ENCODE data around the gene SRPK3. TPM values are rescaled to one million over a fixed set of nuclear protein-coding genes. Genes with fewer than 3 reads are reported as not detected.
"Not testable (repeated sequence)": the region's sequence is repeated elsewhere in the genome, so short reads cannot be mapped to it uniquely, and the experiment has no call there.

SRPK3 gene
- total and polyA plus RNA-seq, 4 donors, result 1.2 to 10.6 (median 4.4) TPM

- Histone ChIP-seq H3K27ac (ENCODE audit: low read depth, low read length) (no peak overlapping the region), H3K9me3 (ENCODE audit: control insufficient read depth, insufficient read depth, low read length) (peaks cover 2% of the 10 kb centered on the region), H3K27me3 (ENCODE audit: control insufficient read depth, insufficient read depth, low read length) (no peaks in the 10 kb centered on the region), H3K4me1 (ENCODE audit: control insufficient read depth, insufficient read depth, low read length) (peaks cover 13% of the 10 kb centered on the region), H3K36me3 (ENCODE audit: control insufficient read depth, insufficient read depth, low read length) (peaks cover 19% of the 10 kb centered on the region), H3K4me3 (ENCODE audit: low read depth, low read length) (no peak overlapping the region)
- WGBS (ENCODE audit: insufficient coverage), result 27% methylated on average over 35 of the region's 38 CpGs
- DNase-seq (ENCODE audit: low read depth in 4 of 6, low spot score in 6 of 6), result peak in 2 of 6 donors; percentile 44 to 69
Observed at GRCh38 chrX:153744210-153745066, 36.4 kb upstream of the SRPK3 start.

GRCh38 chrX:153745067-153745433, 35.8 kb upstream of the SRPK3 start:
- not testable (repeated sequence) for H3K9me3 ChIP-seq (ENCODE audit: control insufficient read depth, insufficient read depth, low read length); H3K4me3 ChIP-seq (ENCODE audit: low read depth, low read length); H3K27me3 ChIP-seq (ENCODE audit: control insufficient read depth, insufficient read depth, low read length); DNase-seq (ENCODE audit: low read depth in 4 of 6, low spot score in 6 of 6); H3K27ac ChIP-seq (ENCODE audit: low read depth, low read length)
- Histone ChIP-seq H3K4me1 (ENCODE audit: control insufficient read depth, insufficient read depth, low read length) (peaks cover 13% of the 10 kb centered on the region), H3K36me3 (ENCODE audit: control insufficient read depth, insufficient read depth, low read length) (peaks cover 14% of the 10 kb centered on the region)
- WGBS (ENCODE audit: insufficient coverage), result 60% methylated on average over 12 of the region's 12 CpGs

GRCh38 chrX:153746359-153746758, 34.5 kb upstream of the SRPK3 start:
- peaks cover 2% of the 10 kb centered on the region for H3K9me3 ChIP-seq (ENCODE audit: control insufficient read depth, insufficient read depth, low read length)
- 78% methylated on average over 3 of the region's 3 CpGs for WGBS (ENCODE audit: insufficient coverage)

GRCh38 chrX:153746991-153747390, 33.9 kb upstream of the SRPK3 start:
- H3K27ac ChIP-seq (ENCODE audit: low read depth, low read length); H3K9me3 ChIP-seq (ENCODE audit: control insufficient read depth, insufficient read depth, low read length); H3K36me3 ChIP-seq (ENCODE audit: control insufficient read depth, insufficient read depth, low read length); H3K27me3 ChIP-seq (ENCODE audit: control insufficient read depth, insufficient read depth, low read length); H3K4me3 ChIP-seq (ENCODE audit: low read depth, low read length): not testable (repeated sequence)
- peak in 1 of 6 donors; percentile 28 for DNase-seq (ENCODE audit: low read depth in 4 of 6, low spot score in 6 of 6)
- peaks cover 13% of the 10 kb centered on the region for H3K4me1 ChIP-seq (ENCODE audit: control insufficient read depth, insufficient read depth, low read length)
- WGBS (ENCODE audit: insufficient coverage), result 76% methylated on average over 5 of the region's 6 CpGs

More at GRCh38 chrX:153746359-153746758, 34.5 kb upstream of the SRPK3 start:
- Histone ChIP-seq H3K4me3 (ENCODE audit: low read depth, low read length) (no peak overlapping the region), H3K4me1 (ENCODE audit: control insufficient read depth, insufficient read depth, low read length) (peaks cover 13% of the 10 kb centered on the region), H3K27me3 (ENCODE audit: control insufficient read depth, insufficient read depth, low read length) (no peaks in the 10 kb centered on the region), H3K36me3 (ENCODE audit: control insufficient read depth, insufficient read depth, low read length) (peaks cover 3% of the 10 kb centered on the region), H3K27ac (ENCODE audit: low read depth, low read length) (no peak overlapping the region)
- no peak for DNase-seq (ENCODE audit: low read depth in 4 of 6, low spot score in 6 of 6)

GRCh38 chrX:153749017-153749416, 31.8 kb upstream of the SRPK3 start:
- H3K9me3 ChIP-seq (ENCODE audit: control insufficient read depth, insufficient read depth, low read length); H3K36me3 ChIP-seq (ENCODE audit: control insufficient read depth, insufficient read depth, low read length); H3K4me1 ChIP-seq (ENCODE audit: control insufficient read depth, insufficient read depth, low read length); H3K4me3 ChIP-seq (ENCODE audit: low read depth, low read length); H3K27ac ChIP-seq (ENCODE audit: low read depth, low read length); H3K27me3 ChIP-seq (ENCODE audit: control insufficient read depth, insufficient read depth, low read length); DNase-seq (ENCODE audit: low read depth in 4 of 6, low spot score in 6 of 6): not testable (repeated sequence)
- WGBS (ENCODE audit: insufficient coverage), result 74% methylated on average over 7 of the region's 7 CpGs

- H3K27ac ChIP-seq (ENCODE audit: low read depth, low read length), result no peak overlapping the region
Observed at GRCh38 chrX:153750127-153750774, 30.6 kb upstream of the SRPK3 start.

GRCh38 chrX:153755136-153755535, 25.7 kb upstream of the SRPK3 start:
- no CpG with 5 or more reads among the region's 1 CpG for WGBS (ENCODE audit: insufficient coverage)
- no peaks in the 10 kb centered on the region for H3K4me1 ChIP-seq (ENCODE audit: control insufficient read depth, insufficient read depth, low read length)
- H3K27me3 ChIP-seq (ENCODE audit: control insufficient read depth, insufficient read depth, low read length), result no peaks in the 10 kb centered on the region
- no peaks in the 10 kb centered on the region for H3K9me3 ChIP-seq (ENCODE audit: control insufficient read depth, insufficient read depth, low read length)
- no peak overlapping the region for H3K4me3 ChIP-seq (ENCODE audit: low read depth, low read length)
- no peak overlapping the region for H3K27ac ChIP-seq (ENCODE audit: low read depth, low read length)
- no peak for DNase-seq (ENCODE audit: low read depth in 4 of 6, low spot score in 6 of 6)
- no peaks in the 10 kb centered on the region for H3K36me3 ChIP-seq (ENCODE audit: control insufficient read depth, insufficient read depth, low read length)

More at GRCh38 chrX:153750127-153750774, 30.6 kb upstream of the SRPK3 start:
- Histone ChIP-seq H3K36me3 (ENCODE audit: control insufficient read depth, insufficient read depth, low read length) (no peaks in the 10 kb centered on the region), H3K27me3 (ENCODE audit: control insufficient read depth, insufficient read depth, low read length) (no peaks in the 10 kb centered on the region), H3K9me3 (ENCODE audit: control insufficient read depth, insufficient read depth, low read length) (peaks cover 2% of the 10 kb centered on the region), H3K4me1 (ENCODE audit: control insufficient read depth, insufficient read depth, low read length) (no peaks in the 10 kb centered on the region), H3K4me3 (ENCODE audit: low read depth, low read length) (no peak overlapping the region)
- no peak for DNase-seq (ENCODE audit: low read depth in 4 of 6, low spot score in 6 of 6)
- 60% methylated on average over 11 of the region's 12 CpGs for WGBS (ENCODE audit: insufficient coverage)

GRCh38 chrX:153761863-153762262, 19.0 kb upstream of the SRPK3 start:
- Histone ChIP-seq H3K9me3 (ENCODE audit: control insufficient read depth, insufficient read depth, low read length) (no peaks in the 10 kb centered on the region), H3K27ac (ENCODE audit: low read depth, low read length) (no peak overlapping the region), H3K4me3 (ENCODE audit: low read depth, low read length) (no peak overlapping the region), H3K27me3 (ENCODE audit: control insufficient read depth, insufficient read depth, low read length) (no peaks in the 10 kb centered on the region), H3K36me3 (ENCODE audit: control insufficient read depth, insufficient read depth, low read length) (peaks cover 5% of the 10 kb centered on the region), H3K4me1 (ENCODE audit: control insufficient read depth, insufficient read depth, low read length) (peaks cover 30% of the 10 kb centered on the region)
- DNase-seq (ENCODE audit: low read depth in 4 of 6, low spot score in 6 of 6), result no peak
- WGBS (ENCODE audit: insufficient coverage), result 74% methylated on average over 14 of the region's 15 CpGs

GRCh38 chrX:153762626-153763173, 18.1 kb upstream of the SRPK3 start:
- WGBS (ENCODE audit: insufficient coverage), result 86% methylated on average over 11 of the region's 14 CpGs
- Histone ChIP-seq H3K4me1 (ENCODE audit: control insufficient read depth, insufficient read depth, low read length) (peaks cover 38% of the 10 kb centered on the region), H3K27ac (ENCODE audit: low read depth, low read length) (no peak overlapping the region), H3K36me3 (ENCODE audit: control insufficient read depth, insufficient read depth, low read length) (peaks cover 13% of the 10 kb centered on the region), H3K27me3 (ENCODE audit: control insufficient read depth, insufficient read depth, low read length) (no peaks in the 10 kb centered on the region), H3K9me3 (ENCODE audit: control insufficient read depth, insufficient read depth, low read length) (no peaks in the 10 kb centered on the region), H3K4me3 (ENCODE audit: low read depth, low read length) (no peak overlapping the region)
- DNase-seq (ENCODE audit: low read depth in 4 of 6, low spot score in 6 of 6), result no peak
